Sigmoid colon (tissue), 7 donors: Measurements from ENCODE around the gene MRPL55. TPM values are rescaled to one million over a fixed set of nuclear protein-coding genes. Genes with fewer than 3 reads are reported as not detected.

ENCODE experiments used
- DNase-seq: peaks from one replicate; pipeline ENCODE4 v3.0.0-alpha.2; 2019
- H3K27ac ChIP-seq, 4 donors: fragments of 200-600 bp; sonication (generic); one replicate each; pipeline ENCODE4 v1.5.1; 2016 to 2019; ENCODE audit warnings: mild to moderate bottlenecking in 1 of 4
- H3K27me3 ChIP-seq, 3 donors: fragments of 200-600 bp; sonication (generic); one replicate each; pipeline ENCODE4 v1.5.1; 2019; ENCODE audit warnings: mild to moderate bottlenecking in 1 of 3
- H3K36me3 ChIP-seq, 4 donors: fragments of 200-600 bp; sonication (generic); one replicate each; pipeline ENCODE4 v1.5.1; 2016 to 2019
- H3K4me1 ChIP-seq, 4 donors: fragments of 200-600 bp; sonication (generic); one replicate each; pipeline ENCODE4 v1.5.1; 2017 to 2019
- H3K4me3 ChIP-seq, 4 donors: fragments of 200-600 bp; sonication (generic); one replicate each; pipeline ENCODE4 v1.5.1; 2017 to 2019; ENCODE audit warnings: mild to moderate bottlenecking in 2 of 4, moderate library complexity in 1 of 4
- H3K9me3 ChIP-seq, 4 donors: fragments of 200-600 bp in 3 of 4; sonication (generic) in 3 of 4; one replicate each; pipeline versions ENCODE4 v1.5.1 to v1.6.1; 2013 to 2019
- EP300 ChIP-seq, 4 donors: sonication (generic); formaldehyde crosslinking; IDR thresholded peaks; one replicate each; pipeline ENCODE4 v1.6.1; 2017; ENCODE audit warnings: antibody characterized with exemption in 4 of 4
- POLR2A ChIP-seq, 2 donors: fragments of 450-650 bp; IDR thresholded peaks; one replicate each; pipeline ENCODE4 v1.6.1; 2016; ENCODE audit warnings: antibody characterized with exemption in 2 of 2, mild to moderate bottlenecking in 2 of 2, moderate library complexity in 2 of 2
- POLR2AphosphoS5 ChIP-seq, 4 donors: sonication (generic); formaldehyde crosslinking; IDR thresholded peaks; one replicate each; pipeline ENCODE4 v1.6.1; 2017; ENCODE audit warnings: antibody characterized with exemption in 4 of 4
- WGBS, 2 donors: extraction: QIAGEN DNeasy Blood & Tissue Kit; methylation state at CpG; one replicate each; pipeline ENCODE4 v1.1.7; 2013; 5-methylcytosine and 5-hydroxymethylcytosine counted together
- intact Hi-C: fragments of 100-400 bp; cut with DNase I; formaldehyde crosslinking; loops from one replicate; pipeline ENCODE4 v1.15.1; 2023
- polyA plus RNA-seq, 3 donors: library from polyadenylated mRNA; stranded (reverse); fragments of 200-250 nt; gene quantifications; one replicate each; pipeline ENCODE4 v1.2.3, GENCODE V29; 2013
- total RNA-seq, 4 donors: library from RNA; depleted of rRNA; stranded (reverse); fragments of >200 nt; gene quantifications; one replicate each; pipeline ENCODE4 v1.1.0, GENCODE V29; 2016
- TF ChIP-seq, protein P1 (sequence below), 4 experiments: fragments of 450-650 bp in 3 of 4; fragments of 200-600 bp in 1 of 4; IDR thresholded peaks; one replicate each; pipeline ENCODE4 v1.5.1; 2016 to 2019; ENCODE audit warnings: antibody characterized with exemption in 4 of 4, mild to moderate bottlenecking in 3 of 4, moderate library complexity in 2 of 4
- donor health status: healthy with polysubstance abuse.
- donor health status: Bipolar disorder and iron deficiency.
- donor health status: healthy.

MRPL55 gene
- total and polyA plus RNA-seq, 7 donors, result 53.5 to 90.6 (median 77.4) TPM

DNA sequence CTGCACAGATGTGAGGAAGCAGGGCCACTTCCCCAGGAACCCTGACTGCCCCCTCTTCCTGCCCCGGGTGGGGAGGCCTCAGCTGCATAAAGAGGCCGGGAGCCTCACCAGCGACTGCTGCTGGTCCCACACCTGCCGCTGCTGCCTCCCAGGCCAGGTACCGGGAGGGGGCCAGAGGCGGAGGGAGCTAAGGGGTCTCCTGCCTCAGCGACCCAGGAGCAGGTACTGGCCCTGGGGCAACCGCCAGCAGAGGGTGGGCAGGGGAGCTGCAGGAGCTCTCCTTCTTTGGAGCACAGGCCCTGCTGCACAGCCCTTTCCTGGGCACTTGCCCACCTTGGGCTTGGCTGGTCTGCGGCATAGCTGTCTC lies 47.4 kb upstream of the MRPL55 start:
- H3K27me3 ChIP-seq, result peaks cover 0 to 4% (median 0%) of the 10 kb centered on the region in 3 donors
- H3K27ac ChIP-seq, result no peak overlapping the region
- no peak overlapping the region for H3K4me3 ChIP-seq
- peaks cover 0 to 17% (median 11%) of the 10 kb centered on the region in 4 donors for H3K4me1 ChIP-seq
- DNase-seq, result no peak
- intact Hi-C loops, result no loop called here
- WGBS, 2 donors, result 47 to 76% methylated on average over 9 of the region's 9 CpGs
- H3K9me3 ChIP-seq, result no peaks in the 10 kb centered on the region
- TF ChIP-seq EP300 (IDR thresholded peaks at IDR 0.05), result no peak
- TF ChIP-seq POLR2AphosphoS5 (IDR thresholded peaks at IDR 0.05), result no peak
- no peak for TF ChIP-seq POLR2A (IDR thresholded peaks at IDR 0.05)
- TF ChIP-seq, protein P1, sequence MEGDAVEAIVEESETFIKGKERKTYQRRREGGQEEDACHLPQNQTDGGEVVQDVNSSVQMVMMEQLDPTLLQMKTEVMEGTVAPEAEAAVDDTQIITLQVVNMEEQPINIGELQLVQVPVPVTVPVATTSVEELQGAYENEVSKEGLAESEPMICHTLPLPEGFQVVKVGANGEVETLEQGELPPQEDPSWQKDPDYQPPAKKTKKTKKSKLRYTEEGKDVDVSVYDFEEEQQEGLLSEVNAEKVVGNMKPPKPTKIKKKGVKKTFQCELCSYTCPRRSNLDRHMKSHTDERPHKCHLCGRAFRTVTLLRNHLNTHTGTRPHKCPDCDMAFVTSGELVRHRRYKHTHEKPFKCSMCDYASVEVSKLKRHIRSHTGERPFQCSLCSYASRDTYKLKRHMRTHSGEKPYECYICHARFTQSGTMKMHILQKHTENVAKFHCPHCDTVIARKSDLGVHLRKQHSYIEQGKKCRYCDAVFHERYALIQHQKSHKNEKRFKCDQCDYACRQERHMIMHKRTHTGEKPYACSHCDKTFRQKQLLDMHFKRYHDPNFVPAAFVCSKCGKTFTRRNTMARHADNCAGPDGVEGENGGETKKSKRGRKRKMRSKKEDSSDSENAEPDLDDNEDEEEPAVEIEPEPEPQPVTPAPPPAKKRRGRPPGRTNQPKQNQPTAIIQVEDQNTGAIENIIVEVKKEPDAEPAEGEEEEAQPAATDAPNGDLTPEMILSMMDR (IDR thresholded peaks at IDR 0.05), result no peak
- H3K36me3 ChIP-seq, result no peaks in the 10 kb centered on the region

DNA sequence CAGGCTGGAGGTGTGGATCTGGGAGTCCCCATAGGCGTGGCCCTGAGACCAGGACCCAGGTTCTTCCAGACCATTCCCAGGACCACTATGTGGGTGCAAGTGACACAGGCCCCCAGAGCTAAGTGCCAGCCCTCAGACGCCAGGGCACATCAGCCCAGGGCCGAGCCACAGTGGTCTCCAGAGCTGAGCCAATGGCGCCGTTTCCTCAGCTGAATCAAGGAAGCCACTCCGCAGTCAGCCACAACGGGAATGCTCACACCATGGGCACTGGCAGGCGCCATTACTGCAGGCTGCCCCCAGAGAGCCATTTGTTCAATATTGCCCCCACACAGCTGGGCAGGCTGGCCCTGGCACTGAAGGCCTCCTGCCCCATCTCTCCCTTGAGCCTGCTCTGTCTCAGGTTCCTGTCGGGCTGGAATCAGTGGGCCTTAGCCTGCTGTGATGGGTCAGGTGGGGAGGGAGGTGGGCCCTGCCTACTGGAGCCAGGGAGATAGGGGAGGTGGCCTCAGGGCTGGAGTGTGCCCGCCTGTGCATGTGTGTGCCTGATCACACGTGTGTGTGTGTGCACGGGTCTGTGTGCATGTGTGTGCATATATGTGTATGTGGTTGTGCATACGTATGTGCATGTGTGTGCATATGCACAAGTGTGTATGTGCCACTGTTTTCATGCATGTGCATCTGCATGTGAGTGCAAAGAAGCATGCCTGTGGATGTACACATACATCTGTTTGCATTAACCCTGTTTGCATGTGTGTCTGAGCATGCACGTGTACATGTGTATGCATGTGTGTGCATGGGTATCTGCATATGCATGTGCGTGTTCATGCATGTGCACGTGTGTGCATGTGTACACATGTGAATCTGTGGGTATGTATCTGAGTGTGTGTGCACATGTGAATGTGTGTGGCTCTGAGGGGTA lies 46.8 kb upstream of the MRPL55 start:
- Histone ChIP-seq H3K4me1 (peaks cover 0 to 23% (median 17%) of the 10 kb centered on the region in 4 donors), H3K27me3 (peaks cover 0 to 4% (median 0%) of the 10 kb centered on the region in 3 donors), H3K9me3 (no peaks in the 10 kb centered on the region), H3K36me3 (no peaks in the 10 kb centered on the region), H3K4me3 (no peak overlapping the region), H3K27ac (no peak overlapping the region)
- peak; percentile 59 for DNase-seq
- TF ChIP-seq, protein P1 (IDR thresholded peaks at IDR 0.05), result no peak
- TF ChIP-seq EP300 (IDR thresholded peaks at IDR 0.05) (no peak), POLR2AphosphoS5 (IDR thresholded peaks at IDR 0.05) (no peak), POLR2A (IDR thresholded peaks at IDR 0.05) (no peak)
- WGBS, 2 donors, result 87% methylated on average over 16 of the region's 16 CpGs
- intact Hi-C loops, result loop anchor here (1.0 kb wide), 1 partner anchor 8 kb away; no protein-coding TSS in a partner anchor

DNA sequence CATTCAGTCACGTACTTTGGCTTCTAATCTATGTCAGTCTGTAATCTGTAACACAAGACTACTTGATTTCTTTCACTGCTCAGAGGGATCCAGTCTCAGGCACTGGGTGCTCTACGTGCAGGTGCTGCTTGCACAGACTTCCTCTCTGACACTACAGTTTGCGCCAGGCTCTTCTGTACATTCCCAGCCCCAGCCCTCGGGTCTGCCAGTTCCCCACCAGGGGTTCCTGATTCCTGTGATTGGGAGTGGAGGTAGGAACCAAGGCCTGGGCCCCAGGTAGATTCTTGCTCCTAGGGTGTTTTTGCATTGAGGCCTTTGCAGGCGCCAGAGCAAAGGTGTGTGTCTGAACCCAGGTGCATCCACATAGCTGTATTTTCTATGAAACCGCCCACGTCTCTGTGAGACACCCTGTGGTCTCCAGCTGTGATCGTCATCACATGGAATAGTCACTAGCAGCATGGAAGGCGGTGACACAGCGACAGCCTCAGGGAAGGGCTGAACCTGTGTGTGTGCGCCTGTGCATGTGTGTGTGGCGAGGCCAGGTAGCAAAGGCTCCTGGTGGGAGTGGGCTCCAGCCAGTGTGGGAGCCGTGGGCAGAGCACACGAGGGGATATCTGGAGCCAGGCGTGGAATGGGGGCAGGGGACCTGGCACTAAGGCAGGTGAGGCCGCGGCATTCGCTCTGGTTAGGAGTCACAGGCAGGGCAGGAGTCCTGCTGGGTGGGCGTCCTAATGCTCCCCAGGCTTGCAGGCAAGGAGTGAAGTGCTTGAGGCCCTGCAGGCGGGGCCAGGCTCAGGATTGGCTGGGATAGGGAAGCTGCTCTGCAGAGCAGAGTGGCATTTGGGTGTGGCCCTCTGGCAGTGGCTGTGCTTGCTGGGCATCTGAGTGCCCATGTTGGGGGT lies 45.8 kb upstream of the MRPL55 start:
- intact Hi-C loops, result loop anchor here (1.0 kb wide), 1 partner anchor 9 kb away; no protein-coding TSS in a partner anchor
- peak; percentile 56 for DNase-seq
- H3K36me3 ChIP-seq, result no peaks in the 10 kb centered on the region
- peaks cover 0 to 4% (median 0%) of the 10 kb centered on the region in 3 donors for H3K27me3 ChIP-seq
- TF ChIP-seq POLR2AphosphoS5 (IDR thresholded peaks at IDR 0.05), result no peak
- TF ChIP-seq EP300 (IDR thresholded peaks at IDR 0.05), result no peak
- no peak for TF ChIP-seq POLR2A (IDR thresholded peaks at IDR 0.05)
- TF ChIP-seq, protein P1 (IDR thresholded peaks at IDR 0.05), result no peak
- no peaks in the 10 kb centered on the region for H3K9me3 ChIP-seq
- H3K27ac ChIP-seq, result no peak overlapping the region
- H3K4me3 ChIP-seq, result no peak overlapping the region
- WGBS, 2 donors, result 75 to 79% methylated on average over 20 of the region's 20 CpGs
- H3K4me1 ChIP-seq, result peaks cover 0 to 32% (median 26%) of the 10 kb centered on the region in 4 donors

DNA sequence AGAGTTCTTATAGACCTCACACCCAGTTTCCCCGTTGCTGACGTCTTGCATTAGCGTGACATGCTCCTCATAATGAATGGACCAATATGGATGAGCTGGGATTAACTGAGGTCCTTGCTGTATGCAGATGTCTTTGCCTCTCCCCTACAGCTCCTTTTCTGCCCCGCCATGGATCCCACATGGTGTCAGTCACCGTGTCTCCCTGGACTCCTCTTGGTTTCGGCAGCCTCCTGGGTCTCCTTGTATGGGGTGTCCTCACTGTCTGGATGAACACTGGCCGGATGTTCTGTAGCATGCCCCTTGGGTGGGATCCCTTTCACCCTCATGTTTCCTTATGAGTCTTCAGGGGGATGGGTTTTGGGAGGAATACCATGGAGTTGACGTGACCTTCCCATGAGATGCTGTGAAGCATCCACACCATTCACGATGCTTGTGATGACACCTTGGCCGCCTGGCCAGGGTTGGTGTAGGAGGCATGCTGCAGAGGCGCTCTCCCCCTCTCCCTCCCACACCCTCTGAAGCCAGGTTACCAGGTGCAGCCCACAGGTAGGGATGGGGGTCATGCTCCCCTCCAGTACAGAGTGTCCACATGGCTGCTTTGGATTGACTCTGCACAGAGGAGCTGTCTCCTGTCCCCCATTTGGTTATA lies 45.0 kb upstream of the MRPL55 start:
- intact Hi-C loops, result no loop called here
- TF ChIP-seq, protein P1 (IDR thresholded peaks at IDR 0.05), result no peak
- no peak for TF ChIP-seq POLR2A (IDR thresholded peaks at IDR 0.05)
- TF ChIP-seq EP300 (IDR thresholded peaks at IDR 0.05), result no peak
- no peak for TF ChIP-seq POLR2AphosphoS5 (IDR thresholded peaks at IDR 0.05)
- Histone ChIP-seq H3K9me3 (no peaks in the 10 kb centered on the region), H3K27me3 (peaks cover 0 to 4% (median 0%) of the 10 kb centered on the region in 3 donors), H3K4me1 (peaks cover 0 to 40% (median 34%) of the 10 kb centered on the region in 4 donors), H3K36me3 (no peaks in the 10 kb centered on the region), H3K4me3 (no peak overlapping the region), H3K27ac (no peak overlapping the region)
- WGBS, 2 donors, result 93 to 95% methylated on average over 11 of the region's 11 CpGs
- peak; percentile 50 for DNase-seq
